AG08395 (cell line): Measurements from ENCODE around the gene PRR7.
A peak's percentile ranks its signal among the peaks of the same experiment; 100 is the strongest.
"Not testable (repeated sequence)": the region's sequence is repeated elsewhere in the genome, so short reads cannot be mapped to it uniquely, and the experiment has no call there.

ENCODE experiments used
- DNase-seq: peaks from one replicate; pipeline ENCODE4 v3.0.0; 2012; ENCODE audit warnings: mixed read lengths, low spot score

PRR7 gene

DNA sequence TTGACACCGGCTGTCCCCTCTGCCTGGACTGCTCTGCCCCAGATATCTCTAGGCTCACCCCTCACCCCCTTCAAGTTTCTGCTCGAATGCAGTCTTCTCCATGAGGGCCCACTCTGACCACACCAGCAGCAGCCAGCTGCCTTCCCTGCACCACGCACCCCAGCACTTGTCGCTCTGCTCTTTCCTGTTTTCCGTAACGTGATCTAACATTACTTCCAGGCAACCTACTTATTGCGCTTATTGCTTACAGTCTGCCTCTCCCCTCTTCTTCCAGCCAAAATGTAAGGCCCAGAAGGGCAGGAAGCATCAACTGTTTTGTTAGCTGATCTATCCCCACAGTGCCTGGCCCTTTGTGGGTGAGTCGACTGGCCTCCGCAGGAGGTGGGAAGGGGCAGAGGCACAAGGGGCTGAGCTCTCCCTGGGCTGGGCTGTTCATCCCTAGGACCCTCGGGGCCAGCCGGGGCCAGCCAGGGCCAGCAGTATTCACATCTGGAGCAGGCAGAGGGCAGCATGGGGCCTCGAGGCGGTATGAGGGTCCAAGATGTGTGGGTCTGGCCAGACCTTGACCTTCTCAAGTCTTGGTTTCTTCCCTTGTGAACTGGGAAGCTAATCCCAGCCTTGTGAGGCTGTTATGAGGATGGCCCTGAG, 38.4 kb downstream of the PRR7 start:
- no peak for DNase-seq

DNA sequence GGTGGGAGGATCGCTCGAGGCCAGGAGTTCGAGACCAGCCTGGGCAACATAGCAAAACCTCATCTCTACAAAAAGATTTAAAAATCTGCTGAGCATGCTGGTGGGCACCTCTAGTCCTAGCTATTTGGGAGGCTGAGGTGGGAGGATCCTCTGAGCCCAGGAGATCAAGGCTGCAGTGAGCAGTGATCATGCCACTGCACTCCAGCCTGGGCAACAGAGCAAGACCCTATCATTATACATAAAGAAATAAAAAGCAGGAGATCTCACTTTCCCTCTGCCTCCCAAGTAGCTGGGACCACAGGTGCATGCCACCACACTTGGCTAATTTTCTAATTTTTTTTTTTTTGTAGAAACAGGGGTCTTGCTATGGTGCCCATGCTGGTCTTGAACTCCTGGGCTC, 39.1 kb downstream of the PRR7 start:
- not testable (repeated sequence) for DNase-seq

DNA sequence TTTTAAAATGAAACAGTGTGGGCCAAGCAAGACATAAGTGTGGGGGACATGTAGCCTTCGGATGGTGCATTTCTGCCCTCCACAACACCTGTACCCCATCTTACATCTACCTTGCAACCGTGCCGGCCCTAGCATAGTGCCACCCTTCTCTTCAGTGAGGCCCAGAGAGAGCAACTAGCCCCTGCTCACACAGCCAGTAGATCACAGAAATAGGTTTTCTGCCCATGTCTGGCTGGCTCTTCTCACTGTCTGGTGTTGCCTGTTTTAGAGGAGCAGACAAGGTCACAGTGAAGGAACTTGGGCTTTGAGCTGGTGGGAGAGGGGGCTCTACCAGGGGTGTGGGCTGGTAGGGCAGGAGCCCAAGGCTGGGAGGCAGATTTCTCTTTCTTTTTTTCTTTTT, 39.6 kb downstream of the PRR7 start:
- no peak for DNase-seq

DNA sequence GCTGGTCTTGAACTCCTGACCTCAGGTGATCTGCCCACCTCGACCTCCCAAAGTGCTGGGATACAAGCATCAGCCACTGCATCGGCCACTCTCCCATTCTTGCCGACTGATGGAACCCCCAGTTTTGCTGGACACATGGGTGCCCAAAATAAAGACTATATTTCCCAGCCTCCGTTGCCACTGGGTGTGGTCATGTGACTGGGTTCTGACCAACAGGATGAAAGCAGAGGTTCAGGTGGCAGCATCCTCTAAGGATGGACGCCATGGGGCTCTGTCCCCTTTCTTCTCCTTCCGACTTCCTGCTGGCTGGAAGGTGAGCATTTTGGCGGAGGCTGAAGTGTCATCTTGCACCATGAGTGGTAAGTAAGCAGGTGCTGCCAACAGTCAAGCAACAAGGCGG, 40.5 kb downstream of the PRR7 start:
- DNase-seq = no peak

DNA sequence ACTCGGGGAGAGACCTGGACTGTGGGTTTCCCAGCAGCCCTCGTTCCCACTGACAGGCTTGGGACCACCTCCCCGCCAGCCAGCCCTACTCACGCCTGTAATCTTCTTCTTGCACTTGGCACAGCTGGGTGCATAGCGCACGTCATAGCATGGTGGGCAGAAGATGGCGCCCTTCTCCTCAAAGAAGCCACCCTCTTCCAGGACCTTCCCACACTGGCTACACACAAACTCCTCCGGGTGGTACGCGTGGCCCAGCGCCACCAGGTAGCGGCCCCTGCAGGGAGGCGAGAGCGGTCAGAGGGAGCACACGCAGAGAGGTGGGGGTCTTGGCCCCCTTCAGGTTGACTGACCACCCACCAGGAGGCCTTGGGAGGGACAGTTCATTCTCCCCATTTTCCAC, 41.4 kb downstream of the PRR7 start:
- DNase-seq = no peak

DNA sequence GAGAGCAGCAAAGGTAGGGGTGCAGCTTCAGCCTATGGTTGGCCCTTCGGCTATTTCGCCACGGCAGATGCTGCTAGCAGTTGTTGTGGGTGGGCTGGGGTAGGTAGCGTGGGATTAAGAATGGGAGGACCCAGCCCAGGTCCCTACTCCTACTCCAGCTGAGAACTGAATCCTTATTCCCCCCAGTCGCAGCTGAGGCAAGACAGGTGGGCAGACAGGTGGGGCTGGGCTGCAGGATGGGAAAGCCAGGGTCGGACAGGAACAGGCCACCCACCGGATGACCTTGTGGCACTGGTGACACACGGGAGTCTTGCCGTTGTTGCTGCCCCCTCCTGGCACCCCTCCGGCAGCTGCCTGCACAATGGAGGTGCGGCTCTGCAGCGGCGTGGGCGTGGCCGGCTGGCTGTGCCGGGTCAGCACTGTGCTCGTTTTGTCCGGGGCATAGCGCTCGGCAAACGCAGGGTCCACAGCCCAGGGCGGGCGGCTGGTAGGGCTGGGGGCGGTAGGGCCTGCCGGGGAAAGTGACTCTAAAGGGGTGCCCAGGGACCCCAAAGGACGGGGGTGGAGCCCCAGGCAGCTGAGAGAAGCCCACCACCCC, 42.6 kb downstream of the PRR7 start:
- DNase-seq = no peak

DNA sequence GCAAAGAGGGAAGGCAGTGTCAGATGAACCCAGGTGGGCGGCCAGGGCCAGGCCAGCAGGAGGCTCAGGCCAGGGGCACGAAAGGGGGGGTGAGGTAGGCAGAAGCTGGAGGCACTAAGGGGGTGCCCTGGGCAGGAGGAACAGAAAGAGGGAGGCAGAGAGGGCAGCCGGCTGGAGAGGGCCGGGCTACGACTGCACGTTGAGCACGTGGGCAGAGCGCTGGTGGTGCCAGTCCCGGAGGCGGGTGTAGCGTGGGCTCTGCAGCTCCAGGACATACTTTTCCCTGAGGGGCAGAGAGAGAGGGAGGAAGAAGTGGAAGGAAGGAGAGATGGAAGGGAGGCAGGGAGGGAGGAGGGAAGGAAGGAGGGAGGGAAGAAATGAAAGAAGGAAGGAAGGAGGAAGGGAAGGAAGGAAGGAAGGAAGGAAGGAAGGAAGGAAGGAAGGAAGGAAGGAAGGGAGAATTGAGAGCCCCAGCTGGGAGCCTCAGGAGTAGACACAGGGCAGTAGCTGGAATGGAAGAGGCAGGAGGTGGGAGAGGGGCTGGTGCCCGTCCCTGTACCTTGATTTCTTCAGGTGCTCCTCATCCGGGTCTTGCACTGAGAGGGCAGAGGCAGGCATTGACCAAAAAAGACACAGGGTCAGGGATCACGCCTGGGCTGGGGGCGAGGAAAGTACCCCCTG, 43.8 kb downstream of the PRR7 start:
- DNase-seq = no peak

DNA sequence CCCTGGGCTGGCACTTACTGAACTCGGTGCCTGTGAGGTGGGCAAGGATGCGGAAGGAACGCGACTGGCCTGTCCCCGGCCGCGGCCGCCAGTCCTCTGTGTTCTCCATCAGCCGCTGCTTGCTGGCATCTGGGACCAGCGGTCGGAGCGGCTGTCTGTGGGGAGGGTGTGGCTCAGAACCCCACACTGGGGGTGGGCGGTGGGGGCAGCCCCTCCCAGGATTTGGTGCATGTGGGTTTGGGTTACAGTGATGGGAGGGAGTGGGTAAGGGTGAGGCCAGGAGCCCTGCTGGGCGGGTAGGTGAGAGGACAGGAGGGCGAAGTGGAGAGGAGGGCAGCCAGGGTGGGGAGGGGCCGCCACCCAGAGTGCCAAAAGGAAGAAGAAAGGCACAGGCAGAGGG, 44.4 kb downstream of the PRR7 start:
- no peak for DNase-seq

DNA sequence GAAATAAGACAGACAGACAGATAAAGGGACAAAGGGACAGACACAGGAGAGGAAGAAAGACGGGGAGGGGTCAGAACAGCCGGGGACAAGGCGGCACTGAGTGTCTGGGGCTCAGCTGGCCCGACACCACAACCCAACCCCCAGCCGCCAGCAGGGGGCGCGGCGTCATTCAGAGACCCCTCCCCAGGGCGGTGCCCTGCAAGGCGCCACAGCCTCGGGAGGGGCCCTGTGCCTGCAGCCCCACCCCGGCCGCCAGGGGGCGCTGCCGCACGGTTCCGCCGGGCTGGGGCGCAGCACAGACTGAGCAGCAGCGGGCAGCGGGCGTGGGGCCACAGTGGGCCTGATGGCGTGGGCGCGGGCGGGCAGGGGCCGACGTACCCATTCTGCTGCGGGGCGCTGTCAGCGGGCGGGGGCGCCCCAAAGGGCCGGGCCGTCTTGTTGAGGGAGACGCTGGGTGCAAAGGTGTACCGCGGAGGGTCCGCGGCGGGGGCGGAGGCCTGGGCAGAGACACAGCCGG, 44.9 kb downstream of the PRR7 start:
- peak; percentile 50 for DNase-seq

DNA sequence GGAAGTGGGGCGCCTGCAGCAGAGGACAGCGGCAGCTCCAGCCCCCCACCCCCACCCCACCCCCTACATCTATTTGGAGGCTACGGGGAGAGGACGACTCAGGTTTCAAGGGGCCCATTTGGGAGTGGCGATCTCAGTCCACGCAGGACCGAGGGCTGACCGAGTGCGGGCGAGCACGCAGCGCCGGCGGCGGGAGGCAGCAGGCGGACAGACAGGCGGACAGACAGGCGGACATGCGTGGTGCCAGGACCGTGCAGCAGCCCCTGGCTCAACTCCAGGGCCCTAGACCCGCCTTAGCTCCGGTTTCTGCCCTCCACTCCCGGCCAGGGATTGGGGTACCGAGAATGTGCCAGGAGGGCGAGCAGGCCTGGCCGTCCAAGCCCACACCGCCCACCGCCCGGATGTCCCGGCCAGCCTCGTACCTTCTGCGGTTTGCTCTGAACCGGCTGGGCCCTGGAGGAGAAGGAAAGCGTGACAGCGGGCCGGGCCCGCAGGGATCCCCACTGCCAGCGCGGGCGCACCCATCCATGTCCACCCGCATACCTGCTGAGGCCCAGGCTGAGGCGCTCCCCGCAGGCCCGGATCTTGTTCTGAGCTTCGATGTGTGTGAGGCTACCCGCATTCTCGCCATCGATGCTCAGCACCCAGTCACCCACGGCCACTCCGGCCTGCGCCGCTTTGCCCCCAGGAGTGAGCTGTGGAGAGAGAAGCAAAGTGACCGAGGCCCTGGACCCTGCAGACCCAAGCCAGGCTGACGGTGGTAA, 45.6 kb downstream of the PRR7 start:
- no peak for DNase-seq

DNA sequence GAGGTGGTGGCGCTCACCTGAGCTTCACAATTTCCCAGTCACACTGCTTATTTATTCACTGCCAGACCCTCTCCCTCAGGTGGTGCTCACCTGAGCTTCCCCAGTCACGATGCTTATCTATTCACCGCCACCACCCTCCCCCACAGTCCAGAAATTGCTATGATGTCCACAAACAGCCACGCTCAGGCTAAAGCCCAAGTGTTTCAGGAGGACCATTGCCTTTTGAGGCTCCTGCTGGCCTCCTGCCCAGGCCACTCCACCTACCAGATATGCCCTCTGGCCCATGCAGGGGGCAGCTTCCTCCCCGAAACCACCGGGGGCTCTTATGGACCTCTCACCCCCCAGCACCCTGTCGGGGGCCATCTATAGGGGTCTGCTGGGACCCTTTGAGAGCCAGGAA, 46.2 kb downstream of the PRR7 start:
- no peak for DNase-seq

DNA sequence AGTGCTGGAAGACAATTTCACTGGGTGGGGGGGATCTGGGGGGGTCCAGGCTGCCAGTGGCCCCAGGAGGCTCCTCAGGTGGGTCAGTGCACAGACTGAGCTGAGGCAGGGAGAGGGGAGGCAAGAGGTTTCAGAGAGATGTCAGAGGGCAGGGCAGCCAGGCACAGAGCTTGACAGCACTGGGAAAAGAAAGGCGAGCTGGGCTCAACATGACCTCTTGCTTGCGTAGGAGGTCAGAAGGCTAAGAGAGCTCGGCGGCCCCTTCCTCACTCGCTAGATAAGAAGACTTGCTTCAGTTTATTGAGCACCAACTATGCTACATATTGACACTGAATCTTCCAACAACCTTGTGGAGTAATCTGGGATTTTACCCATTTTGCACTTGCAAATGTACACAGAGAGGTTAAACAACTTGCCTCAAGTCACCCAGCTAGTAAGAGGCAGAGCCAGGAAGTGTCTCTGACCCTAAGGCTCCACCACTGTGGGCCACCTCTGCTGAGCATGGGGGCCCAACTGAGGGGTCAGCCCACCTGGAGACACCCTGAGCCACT, 47.3 kb downstream of the PRR7 start:
- DNase-seq = no peak

DNA sequence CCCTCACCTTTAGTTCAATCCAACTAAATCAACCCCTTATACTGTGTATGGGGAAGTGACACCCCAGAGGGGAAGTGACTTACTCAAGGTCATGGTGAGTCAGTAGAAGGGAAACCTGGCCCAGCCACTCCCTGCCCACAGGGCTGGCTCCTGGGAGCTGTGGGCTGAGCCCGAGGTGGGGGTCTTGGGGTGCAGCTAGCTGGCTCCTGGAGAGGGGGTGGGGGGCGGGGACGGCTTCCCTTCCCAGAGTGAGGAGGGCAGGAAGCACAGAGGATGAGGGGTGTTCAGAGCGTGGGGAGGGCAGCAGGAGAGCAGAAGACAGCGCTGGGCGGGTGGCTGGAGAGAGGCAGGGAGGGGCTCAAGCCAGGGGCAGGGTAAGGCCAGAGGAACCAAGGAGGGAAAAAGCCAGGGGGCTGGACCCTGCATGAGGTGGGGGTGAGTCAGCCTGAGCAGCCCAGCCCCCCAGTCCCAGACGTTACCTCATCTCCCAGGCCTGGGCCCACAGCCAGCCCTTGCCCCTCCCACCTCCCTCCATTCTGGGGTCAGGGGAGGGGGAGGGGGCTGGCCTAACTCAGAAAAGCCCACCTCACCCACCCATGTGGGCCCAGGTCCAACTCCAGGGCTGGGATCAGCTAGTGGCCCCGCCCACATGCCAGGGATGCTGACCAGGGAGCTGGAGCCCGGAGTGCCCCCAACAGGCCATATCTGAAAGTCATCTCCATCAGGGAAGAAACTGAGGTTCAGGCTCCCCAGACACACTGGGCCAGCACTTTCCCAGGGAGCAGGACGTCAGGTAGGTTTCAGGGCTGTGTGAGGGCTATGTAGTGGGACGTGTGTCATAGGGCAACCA, 48.0 kb downstream of the PRR7 start:
- peak; percentile 84 for DNase-seq

DNA sequence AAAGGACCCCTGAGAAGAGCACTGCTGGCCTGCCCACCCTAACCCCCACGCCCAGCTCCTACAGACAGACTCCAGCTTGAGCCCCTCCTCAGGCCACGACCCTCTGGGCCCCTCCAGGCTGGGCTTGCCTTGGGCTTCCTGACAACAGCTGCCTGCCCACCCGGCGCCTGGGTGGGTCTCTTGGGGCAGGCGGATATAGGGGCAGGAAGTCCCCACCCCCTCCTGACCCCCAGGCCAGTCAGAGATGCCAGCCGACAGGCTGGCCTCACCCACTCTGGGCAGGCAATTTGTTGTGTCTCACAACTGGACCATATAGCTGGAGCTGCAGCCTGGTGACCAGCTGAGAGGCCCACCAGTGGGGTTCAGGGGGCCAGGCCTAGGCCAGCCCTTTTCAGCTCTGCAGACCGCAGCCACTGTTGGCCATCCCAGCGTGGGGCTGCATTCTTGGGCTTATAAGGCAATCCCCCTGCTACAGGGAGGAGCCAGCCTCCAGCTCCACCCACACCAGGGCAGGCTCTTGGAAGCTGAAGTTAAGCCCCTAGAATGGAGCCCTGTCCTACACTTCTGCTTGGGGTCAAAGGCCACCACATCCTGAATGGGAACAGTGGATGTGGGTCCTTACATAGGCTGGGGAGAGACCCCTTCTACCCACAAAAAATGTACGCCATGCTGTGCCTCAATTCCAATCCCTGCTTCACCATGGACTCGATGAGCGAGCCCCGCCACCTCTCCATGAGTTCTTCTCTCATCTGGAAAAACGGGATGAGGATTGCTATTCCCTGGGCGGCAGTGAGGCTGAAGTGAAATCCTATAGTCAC, 48.8 kb downstream of the PRR7 start:
- DNase-seq = peak; percentile 75

DNA sequence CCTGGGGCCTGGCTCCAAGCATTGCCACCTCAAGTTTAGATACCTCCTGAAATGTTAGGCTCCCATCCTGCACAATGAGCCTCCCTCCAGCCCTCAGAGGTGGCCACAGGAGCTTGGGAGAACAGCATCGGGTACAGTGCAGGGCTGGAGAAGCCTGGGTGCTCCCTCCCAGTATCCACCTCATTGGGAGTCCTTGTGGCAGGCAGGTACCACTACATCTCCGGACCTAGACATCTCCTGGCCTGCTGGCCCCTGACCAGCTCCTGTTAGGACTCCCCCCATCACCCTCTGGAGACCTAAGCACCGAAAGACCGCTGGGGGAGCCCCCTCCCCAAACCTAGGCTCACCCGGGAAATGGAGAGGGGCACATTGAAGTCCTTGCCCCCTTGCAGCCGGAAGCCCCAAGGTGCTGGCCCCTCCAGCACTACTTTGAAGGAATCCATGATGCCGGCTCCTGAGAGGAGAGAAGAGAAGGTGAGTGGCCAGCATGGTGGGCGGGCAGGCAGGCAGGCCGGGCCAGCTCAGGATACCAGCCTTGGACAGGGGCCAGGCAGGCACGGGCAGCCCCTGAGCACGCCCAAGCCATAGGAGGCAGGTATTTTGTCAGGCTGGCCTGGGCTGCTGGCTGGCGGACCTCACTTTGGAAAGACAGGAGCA, 49.6 kb downstream of the PRR7 start:
- DNase-seq = no peak

DNA sequence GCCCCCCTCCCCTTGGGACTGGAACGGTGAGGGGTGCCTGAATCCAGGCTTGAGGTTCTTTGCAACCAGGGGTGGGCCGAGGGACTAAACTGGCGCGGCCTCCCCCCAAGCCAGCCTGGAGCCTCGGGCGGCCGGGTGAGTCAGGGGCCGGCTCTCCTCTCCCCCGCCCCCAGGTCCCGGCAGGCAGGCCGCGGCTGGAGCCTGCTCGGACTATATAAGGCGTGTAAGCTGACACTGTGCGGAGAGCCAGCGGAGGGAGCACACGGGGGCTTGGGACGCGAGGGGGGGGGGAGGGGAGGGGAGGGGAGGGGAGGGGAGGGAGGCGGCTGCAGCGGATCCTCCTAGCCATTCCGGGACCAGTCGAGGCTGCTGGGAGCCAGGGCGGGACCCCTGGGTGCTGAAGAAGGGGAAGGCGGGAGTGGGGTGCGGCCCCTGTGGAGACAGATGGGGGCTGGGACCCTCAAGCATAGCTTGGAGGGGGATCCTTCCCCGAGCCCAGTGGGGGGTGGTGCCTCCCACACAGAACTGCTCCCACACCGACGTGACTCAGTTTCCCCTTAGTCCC, 50.2 kb downstream of the PRR7 start:
- DNase-seq = peak; percentile 84

DNA sequence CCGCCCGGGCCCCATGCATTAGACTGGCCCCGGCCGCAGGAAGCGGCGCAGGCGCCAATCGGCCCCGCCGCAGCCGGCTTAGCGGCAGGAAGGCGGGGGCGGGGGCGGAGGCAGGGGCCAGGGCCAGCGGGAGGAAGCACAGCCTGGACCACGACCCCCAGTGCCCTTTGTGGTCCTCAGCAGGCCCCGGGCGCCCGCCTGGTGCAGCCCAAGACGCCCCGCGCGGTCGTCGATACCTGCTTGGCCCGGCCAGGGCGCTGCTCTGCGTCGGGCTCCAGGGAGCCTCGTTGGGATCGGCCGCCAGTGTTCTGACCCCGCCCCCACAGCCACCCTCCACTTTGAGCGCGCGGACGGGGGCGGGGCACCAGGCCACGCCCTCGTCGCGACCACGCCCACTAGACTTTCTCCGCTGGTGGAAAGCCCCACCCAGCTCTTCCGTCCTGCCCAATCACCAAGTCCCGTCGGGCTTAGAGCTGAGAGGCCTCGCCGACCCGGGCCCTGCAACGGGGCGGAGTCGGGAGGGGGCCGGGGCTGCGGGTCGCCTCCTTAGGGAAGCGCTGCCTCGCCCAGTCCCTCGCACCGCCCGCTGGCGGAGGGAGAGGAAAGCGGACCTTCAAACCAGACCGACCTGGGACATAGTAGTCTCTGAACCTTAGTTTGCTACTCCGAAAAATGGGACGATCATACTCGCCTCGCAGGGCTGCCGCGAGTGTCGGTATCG, 50.8 kb downstream of the PRR7 start, which contains the start of gene PDLIM7:
TSS of gene PDLIM7 (minus strand) at position 313 of the 721 bp plus-strand sequence. CDS start 1,092 bp downstream, outside the sequence.
- DNase-seq = peak; percentile 98

DNA sequence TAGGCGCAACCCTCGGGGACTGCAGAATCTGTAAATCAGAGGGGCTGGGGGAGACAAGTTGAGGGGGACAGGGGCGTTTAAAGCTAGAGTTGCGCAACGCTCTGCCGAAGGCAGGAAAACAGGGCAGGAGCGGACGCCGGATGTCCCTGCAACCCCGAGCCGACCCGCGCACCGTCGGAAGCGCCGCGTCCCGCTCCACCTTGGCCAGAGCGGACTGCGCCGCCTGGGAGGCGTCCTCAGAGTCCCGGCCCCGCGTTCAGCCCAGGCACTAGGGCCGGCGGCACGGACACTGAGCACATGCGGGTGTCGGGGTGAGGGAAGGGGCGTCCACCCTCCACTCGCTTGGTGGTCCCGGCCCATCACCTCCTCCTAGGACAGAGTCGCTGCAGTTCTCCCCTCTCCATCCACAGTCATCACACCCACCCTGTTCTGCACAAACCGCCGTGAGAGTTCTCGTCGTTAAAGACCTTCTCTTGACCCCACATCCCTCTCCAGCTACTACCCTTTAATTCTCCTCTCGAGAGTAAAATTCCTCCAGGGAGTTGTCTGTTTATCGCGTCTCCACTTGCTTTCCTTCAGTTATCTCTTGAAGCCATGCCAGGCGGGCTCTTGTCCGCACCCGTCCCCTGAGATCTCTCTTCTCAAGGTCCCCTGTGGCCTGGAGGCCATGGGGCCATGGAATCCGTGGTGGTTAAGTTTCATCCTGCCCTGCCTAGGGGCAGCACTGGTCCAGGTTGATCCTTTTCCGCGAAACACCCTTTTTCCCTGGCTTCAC, 51.6 kb downstream of the PRR7 start:
- DNase-seq = peak; percentile 25
